ENCODE data around the gene OR1E2.
"Not testable (repeated sequence)": the region's sequence is repeated elsewhere in the genome, so short reads cannot be mapped to it uniquely, and the experiment has no call there.

Gene OR1E2

GRCh38 chr17:3418222-3418621 lies 15.4 kb downstream of the OR1E2 start:
- no peak for DNase-seq (ENCODE audit: extremely low read depth, low read depth)
- no peak for TF ChIP-seq CTCF (IDR thresholded peaks at IDR 0.05; ENCODE audit: low read depth, low read length)

- DNase-seq (ENCODE audit: extremely low read depth, low read depth) = no peak
- TF ChIP-seq CTCF (IDR thresholded peaks at IDR 0.05; ENCODE audit: low read depth, low read length) = no peak
Measured at GRCh38 chr17:3415610-3416009, 18.0 kb downstream of the OR1E2 start.

GRCh38 chr17:3412216-3412615 lies 21.4 kb downstream of the OR1E2 start:
- DNase-seq (ENCODE audit: extremely low read depth, low read depth) = not testable (repeated sequence)

- DNase-seq (ENCODE audit: extremely low read depth, low read depth) = no peak
- no peak for TF ChIP-seq CTCF (IDR thresholded peaks at IDR 0.05; ENCODE audit: low read depth, low read length)
Measured at GRCh38 chr17:3411070-3411469, 22.6 kb downstream of the OR1E2 start, which contains the start of gene OR3A3. OR3A3 (plus strand) TSS chr17:3411370.

GRCh38 chr17:3403856-3404255 lies 29.8 kb downstream of the OR1E2 start:
- not testable (repeated sequence) for DNase-seq (ENCODE audit: extremely low read depth, low read depth)

- TF ChIP-seq CTCF (IDR thresholded peaks at IDR 0.05; ENCODE audit: low read depth, low read length) = no peak
- no peak for DNase-seq (ENCODE audit: extremely low read depth, low read depth)
Measured at GRCh38 chr17:3401786-3402185, 31.9 kb downstream of the OR1E2 start.

GRCh38 chr17:3400055-3400454 lies 33.6 kb downstream of the OR1E2 start:
- DNase-seq (ENCODE audit: extremely low read depth, low read depth) = no peak
- TF ChIP-seq CTCF (IDR thresholded peaks at IDR 0.05; ENCODE audit: low read depth, low read length) = no peak

- TF ChIP-seq CTCF (IDR thresholded peaks at IDR 0.05; ENCODE audit: low read depth, low read length) = no peak
- no peak for DNase-seq (ENCODE audit: extremely low read depth, low read depth)
Measured at GRCh38 chr17:3398310-3398709, 35.3 kb downstream of the OR1E2 start, which contains the start of gene OR1E1. OR1E1 (minus strand) TSS chr17:3398410; CDS start chr17:3398410, 0 bp downstream.

- DNase-seq (ENCODE audit: extremely low read depth, low read depth) = not testable (repeated sequence)
Measured at GRCh38 chr17:3397801-3398200, 35.8 kb downstream of the OR1E2 start.
